Activated CD4-positive, alpha-beta T cell treated with anti-CD3 and anti-CD28 coated beads, Interleukin-2, amount 50 U/mL, for 24 hours (primary cell): Measurements from ENCODE around the gene FAIM2.
"Not testable (repeated sequence)": the region's sequence is repeated elsewhere in the genome, so short reads cannot be mapped to it uniquely, and the experiment has no call there.

Experiments used
- DNase-seq, 2 donors: peaks; one replicate each; pipeline ENCODE4 v3.0.0-alpha.2; 2020; ENCODE audit warnings: low read depth in 1 of 2, low spot score in 1 of 2

Gene FAIM2

GRCh38 chr12:49866859-49867569 is 36.7 kb downstream of the FAIM2 start:
- peak; percentile 54 to 70 for DNase-seq

- no peak for DNase-seq
Measured at GRCh38 chr12:49865782-49866135, 37.9 kb downstream of the FAIM2 start.

GRCh38 chr12:49865109-49865781 is 38.5 kb downstream of the FAIM2 start:
- no peak for DNase-seq

GRCh38 chr12:49864798-49865090 is 39.0 kb downstream of the FAIM2 start:
- DNase-seq, result no peak

GRCh38 chr12:49863946-49864797 is 39.5 kb downstream of the FAIM2 start:
- no peak for DNase-seq

GRCh38 chr12:49860921-49861320 is 42.8 kb downstream of the FAIM2 start:
- DNase-seq, result not testable (repeated sequence)

- DNase-seq, result not testable (repeated sequence)
Measured at GRCh38 chr12:49855890-49856289, 47.8 kb downstream of the FAIM2 start.

- DNase-seq, result no peak
Measured at GRCh38 chr12:49854976-49855375, 48.7 kb downstream of the FAIM2 start.

GRCh38 chr12:49853671-49854070 is 50.0 kb downstream of the FAIM2 start:
- no peak for DNase-seq

GRCh38 chr12:49847161-49847560 is 56.5 kb downstream of the FAIM2 start:
- no peak for DNase-seq

- no peak for DNase-seq
Measured at GRCh38 chr12:49846032-49846431, 57.7 kb downstream of the FAIM2 start.

GRCh38 chr12:49843876-49844437 is 59.7 kb downstream of the FAIM2 start:
- DNase-seq, result no peak

GRCh38 chr12:49843411-49843810 is 60.3 kb downstream of the FAIM2 start:
- no peak for DNase-seq

GRCh38 chr12:49842519-49843352 is 61.0 kb downstream of the FAIM2 start, which contains the start of gene BCDIN3D:
Gene BCDIN3D (minus strand): TSS chr12:49843106. CDS start chr12:49843087, 19 bp downstream.
- DNase-seq, result peak; percentile 94

- no peak for DNase-seq
Measured at GRCh38 chr12:49838973-49839633, 64.6 kb downstream of the FAIM2 start.

- DNase-seq, result no peak
Measured at GRCh38 chr12:49832836-49833421, 70.8 kb downstream of the FAIM2 start.

GRCh38 chr12:49831717-49832116 is 72.0 kb downstream of the FAIM2 start:
- no peak for DNase-seq

- peak; percentile 84 to 89 for DNase-seq
Measured at GRCh38 chr12:49828133-49829091, 75.3 kb downstream of the FAIM2 start, which contains the start of gene NCKAP5L. Gene NCKAP5L (minus strand): TSS chr12:49828413. CDS start chr12:49804044, 24,369 bp downstream.
